Peyer's patch (tissue), 4 donors: ENCODE measurements around the gene FAM81B.

Experiments used
- POLR2A ChIP-seq, 2 donors: fragments of 450-650 bp; IDR thresholded peaks; one replicate each; pipeline ENCODE4 v1.5.1; 2017; ENCODE audit warnings: antibody characterized with exemption in 2 of 2, mild to moderate bottlenecking in 2 of 2, moderate library complexity in 2 of 2
- TF ChIP-seq, protein P1 (sequence below), 6 experiments: fragments of 450-650 bp in 4 of 6; fragments of 200-600 bp in 2 of 6; sonication (generic) in 1 of 6; IDR thresholded peaks; one replicate each; pipeline ENCODE4 v1.5.1; 2017 to 2019; ENCODE audit warnings: antibody characterized with exemption in 6 of 6, mild to moderate bottlenecking in 3 of 6, moderate library complexity in 1 of 6

DNA sequence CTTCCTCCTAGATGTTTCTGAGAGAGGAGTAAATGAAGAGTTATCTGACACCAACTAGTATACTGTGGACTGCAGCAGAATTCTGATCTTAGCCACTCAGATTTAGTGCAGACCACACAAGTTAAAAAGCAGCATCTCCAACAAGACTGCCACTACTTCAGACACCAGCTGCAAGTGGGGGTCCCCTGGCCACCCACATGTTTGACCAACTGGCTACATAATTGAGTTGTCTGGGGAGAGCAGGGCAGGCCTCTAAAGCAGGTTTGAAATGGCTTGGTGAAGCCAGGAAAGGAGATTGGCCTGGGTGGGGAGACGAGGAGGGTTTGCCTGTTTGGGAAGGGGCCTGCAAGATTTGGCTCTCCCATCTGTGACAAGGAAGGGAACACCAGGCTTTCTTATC, 40.5 kb upstream of the FAM81B start:
- TF ChIP-seq, protein P1, sequence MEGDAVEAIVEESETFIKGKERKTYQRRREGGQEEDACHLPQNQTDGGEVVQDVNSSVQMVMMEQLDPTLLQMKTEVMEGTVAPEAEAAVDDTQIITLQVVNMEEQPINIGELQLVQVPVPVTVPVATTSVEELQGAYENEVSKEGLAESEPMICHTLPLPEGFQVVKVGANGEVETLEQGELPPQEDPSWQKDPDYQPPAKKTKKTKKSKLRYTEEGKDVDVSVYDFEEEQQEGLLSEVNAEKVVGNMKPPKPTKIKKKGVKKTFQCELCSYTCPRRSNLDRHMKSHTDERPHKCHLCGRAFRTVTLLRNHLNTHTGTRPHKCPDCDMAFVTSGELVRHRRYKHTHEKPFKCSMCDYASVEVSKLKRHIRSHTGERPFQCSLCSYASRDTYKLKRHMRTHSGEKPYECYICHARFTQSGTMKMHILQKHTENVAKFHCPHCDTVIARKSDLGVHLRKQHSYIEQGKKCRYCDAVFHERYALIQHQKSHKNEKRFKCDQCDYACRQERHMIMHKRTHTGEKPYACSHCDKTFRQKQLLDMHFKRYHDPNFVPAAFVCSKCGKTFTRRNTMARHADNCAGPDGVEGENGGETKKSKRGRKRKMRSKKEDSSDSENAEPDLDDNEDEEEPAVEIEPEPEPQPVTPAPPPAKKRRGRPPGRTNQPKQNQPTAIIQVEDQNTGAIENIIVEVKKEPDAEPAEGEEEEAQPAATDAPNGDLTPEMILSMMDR (IDR thresholded peaks at IDR 0.05), result no peak
- no peak for TF ChIP-seq POLR2A (IDR thresholded peaks at IDR 0.05)
